ENCODE data around the gene CACNA1A.

Gene CACNA1A

DNA sequence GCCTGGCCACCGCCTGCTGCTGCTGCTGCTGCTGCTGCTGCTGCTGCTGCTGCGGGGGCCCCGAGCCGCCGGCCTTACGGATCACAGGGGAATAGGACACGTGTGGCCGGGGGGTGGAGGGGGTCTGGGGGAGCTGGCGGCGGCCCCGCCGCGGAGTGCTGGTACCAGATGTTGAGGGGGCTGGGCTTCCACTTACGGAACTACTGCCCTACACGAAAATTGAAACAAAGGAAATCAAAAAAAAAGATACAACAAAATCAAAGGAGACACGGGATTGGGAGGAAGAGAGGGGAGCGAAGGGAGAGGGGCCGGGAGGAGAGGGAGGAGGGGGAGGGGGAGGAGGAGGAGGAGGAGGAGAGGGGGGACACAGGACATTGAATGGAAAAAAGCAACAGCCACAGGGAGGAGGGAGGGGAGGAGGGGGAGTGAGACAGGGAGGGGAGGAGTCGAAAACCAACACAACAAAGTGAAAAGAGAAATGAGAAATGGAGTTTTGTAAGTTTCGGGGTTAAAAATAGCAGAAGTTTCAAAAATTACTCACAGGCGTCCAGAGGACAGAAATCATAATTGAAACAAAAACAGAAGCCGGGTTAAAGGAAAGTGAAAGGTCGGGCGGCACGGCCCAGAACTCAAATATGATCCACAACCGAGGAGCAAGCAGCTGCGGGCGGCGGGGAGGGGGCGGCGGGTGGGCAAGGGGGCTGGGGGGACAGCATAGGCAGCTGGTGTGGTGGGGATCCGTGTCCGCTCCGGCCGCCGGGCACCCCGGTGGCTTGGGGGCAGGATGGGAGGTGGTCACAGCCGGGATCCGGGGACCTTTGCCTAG is 298.2 kb downstream of the CACNA1A start (continued):
- TF ChIP-seq, protein P1, sequence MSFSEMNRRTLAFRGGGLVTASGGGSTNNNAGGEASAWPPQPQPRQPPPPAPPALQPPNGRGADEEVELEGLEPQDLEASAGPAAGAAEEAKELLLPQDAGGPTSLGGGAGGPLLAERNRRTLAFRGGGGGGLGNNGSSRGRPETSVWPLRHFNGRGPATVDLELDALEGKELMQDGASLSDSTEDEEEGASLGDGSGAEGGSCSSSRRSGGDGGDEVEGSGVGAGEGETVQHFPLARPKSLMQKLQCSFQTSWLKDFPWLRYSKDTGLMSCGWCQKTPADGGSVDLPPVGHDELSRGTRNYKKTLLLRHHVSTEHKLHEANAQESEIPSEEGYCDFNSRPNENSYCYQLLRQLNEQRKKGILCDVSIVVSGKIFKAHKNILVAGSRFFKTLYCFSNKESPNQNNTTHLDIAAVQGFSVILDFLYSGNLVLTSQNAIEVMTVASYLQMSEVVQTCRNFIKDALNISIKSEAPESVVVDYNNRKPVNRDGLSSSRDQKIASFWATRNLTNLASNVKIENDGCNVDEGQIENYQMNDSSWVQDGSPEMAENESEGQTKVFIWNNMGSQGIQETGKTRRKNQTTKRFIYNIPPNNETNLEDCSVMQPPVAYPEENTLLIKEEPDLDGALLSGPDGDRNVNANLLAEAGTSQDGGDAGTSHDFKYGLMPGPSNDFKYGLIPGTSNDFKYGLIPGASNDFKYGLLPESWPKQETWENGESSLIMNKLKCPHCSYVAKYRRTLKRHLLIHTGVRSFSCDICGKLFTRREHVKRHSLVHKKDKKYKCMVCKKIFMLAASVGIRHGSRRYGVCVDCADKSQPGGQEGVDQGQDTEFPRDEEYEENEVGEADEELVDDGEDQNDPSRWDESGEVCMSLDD (tag by site-specific recombination; IDR thresholded peaks at IDR 0.05), result no peak
- TF ChIP-seq TCF7L2 (IDR thresholded peaks at IDR 0.05; ENCODE audit: borderline replicate concordance, low read depth, low read length) (no peak), MEIS1 (CRISPR knock-in tag; IDR thresholded peaks at IDR 0.05; ENCODE audit: borderline replicate concordance) (no peak), ZNF133 (tag by site-specific recombination; IDR thresholded peaks at IDR 0.05) (no peak)

DNA sequence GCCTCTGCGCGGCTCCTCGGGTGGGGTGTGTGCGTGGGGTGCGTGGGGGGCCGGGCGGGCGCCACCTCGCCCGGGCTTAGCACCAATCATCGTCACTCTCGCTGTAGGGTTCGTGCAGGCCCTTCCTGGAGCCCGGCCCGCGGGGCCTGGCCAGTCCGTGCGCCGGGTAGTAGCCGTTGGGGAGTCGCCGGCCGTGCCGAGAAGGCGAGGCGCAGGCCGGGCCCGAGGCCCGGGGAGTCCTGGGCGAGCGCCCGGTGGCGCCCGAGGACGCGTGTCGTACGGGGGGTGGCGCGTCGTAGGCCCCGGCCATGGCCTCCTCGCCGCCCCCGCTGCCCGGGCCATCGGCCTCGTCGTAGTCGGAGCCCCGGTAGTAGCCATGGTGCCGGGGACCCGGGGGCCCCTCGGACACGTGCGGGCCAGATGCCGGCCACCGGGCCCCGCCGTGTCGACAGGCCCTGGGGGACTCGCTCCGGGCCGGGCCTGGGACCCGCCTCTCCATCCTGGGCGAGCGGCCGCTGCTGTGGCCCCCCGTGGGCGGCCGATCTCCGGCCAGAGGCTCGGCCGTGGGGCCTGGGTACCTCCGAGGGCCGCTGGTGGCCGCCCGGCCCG is 298.9 kb downstream of the CACNA1A start:
- no peaks in the 10 kb centered on the region for H3K36me3 ChIP-seq (ENCODE audit: control insufficient read depth in 2 of 2, insufficient read depth in 1 of 2, low read length in 2 of 2)
- CTCF ChIA-PET, result no interaction called here
- H3K27ac ChIP-seq (ENCODE audit: extremely low read depth, low read depth, low read length), result no peak overlapping the region
- TF ChIP-seq ZNF48 (tag by site-specific recombination; IDR thresholded peaks at IDR 0.05) (no peak), ZNF830 (tag by site-specific recombination; IDR thresholded peaks at IDR 0.05; ENCODE audit: low read depth) (no peak), KLF7 (tag by site-specific recombination; IDR thresholded peaks at IDR 0.05; ENCODE audit: borderline replicate concordance) (no peak), ZNF394 (tag by site-specific recombination; IDR thresholded peaks at IDR 0.05; ENCODE audit: borderline replicate concordance) (no peak), ZEB2 (tag by site-specific recombination; IDR thresholded peaks at IDR 0.05) (no peak), KLF9 (tag by site-specific recombination; IDR thresholded peaks at IDR 0.05; ENCODE audit: low read depth) (no peak), ZNF23 (tag by site-specific recombination; IDR thresholded peaks at IDR 0.05; ENCODE audit: borderline replicate concordance) (no peak), ZBTB1 (tag by site-specific recombination; IDR thresholded peaks at IDR 0.05) (no peak), BCL11B (tag by site-specific recombination; IDR thresholded peaks at IDR 0.05; ENCODE audit: low read depth) (no peak), ZNF24 (tag by site-specific recombination; IDR thresholded peaks at IDR 0.05) (no peak), ZNF610 (tag by site-specific recombination; IDR thresholded peaks at IDR 0.05; ENCODE audit: borderline replicate concordance) (no peak), ZNF223 (tag by site-specific recombination; IDR thresholded peaks at IDR 0.05) (no peak)
- TF ChIP-seq, protein P2, sequence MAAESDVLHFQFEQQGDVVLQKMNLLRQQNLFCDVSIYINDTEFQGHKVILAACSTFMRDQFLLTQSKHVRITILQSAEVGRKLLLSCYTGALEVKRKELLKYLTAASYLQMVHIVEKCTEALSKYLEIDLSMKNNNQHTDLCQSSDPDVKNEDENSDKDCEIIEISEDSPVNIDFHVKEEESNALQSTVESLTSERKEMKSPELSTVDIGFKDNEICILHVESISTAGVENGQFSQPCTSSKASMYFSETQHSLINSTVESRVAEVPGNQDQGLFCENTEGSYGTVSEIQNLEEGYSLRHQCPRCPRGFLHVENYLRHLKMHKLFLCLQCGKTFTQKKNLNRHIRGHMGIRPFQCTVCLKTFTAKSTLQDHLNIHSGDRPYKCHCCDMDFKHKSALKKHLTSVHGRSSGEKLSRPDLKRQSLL (tag by site-specific recombination; IDR thresholded peaks at IDR 0.05), result no peak
- TF ChIP-seq, protein P3, sequence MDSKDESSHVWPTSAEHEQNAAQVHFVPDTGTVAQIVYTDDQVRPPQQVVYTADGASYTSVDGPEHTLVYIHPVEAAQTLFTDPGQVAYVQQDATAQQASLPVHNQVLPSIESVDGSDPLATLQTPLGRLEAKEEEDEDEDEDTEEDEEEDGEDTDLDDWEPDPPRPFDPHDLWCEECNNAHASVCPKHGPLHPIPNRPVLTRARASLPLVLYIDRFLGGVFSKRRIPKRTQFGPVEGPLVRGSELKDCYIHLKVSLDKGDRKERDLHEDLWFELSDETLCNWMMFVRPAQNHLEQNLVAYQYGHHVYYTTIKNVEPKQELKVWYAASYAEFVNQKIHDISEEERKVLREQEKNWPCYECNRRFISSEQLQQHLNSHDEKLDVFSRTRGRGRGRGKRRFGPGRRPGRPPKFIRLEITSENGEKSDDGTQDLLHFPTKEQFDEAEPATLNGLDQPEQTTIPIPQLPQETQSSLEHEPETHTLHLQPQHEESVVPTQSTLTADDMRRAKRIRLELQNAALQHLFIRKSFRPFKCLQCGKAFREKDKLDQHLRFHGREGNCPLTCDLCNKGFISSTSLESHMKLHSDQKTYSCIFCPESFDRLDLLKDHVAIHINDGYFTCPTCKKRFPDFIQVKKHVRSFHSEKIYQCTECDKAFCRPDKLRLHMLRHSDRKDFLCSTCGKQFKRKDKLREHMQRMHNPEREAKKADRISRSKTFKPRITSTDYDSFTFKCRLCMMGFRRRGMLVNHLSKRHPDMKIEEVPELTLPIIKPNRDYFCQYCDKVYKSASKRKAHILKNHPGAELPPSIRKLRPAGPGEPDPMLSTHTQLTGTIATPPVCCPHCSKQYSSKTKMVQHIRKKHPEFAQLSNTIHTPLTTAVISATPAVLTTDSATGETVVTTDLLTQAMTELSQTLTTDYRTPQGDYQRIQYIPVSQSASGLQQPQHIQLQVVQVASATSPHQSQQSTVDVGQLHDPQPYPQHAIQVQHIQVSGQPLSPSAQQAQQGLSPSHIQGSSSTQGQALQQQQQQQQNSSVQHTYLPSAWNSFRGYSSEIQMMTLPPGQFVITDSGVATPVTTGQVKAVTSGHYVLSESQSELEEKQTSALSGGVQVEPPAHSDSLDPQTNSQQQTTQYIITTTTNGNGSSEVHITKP (tag by site-specific recombination; IDR thresholded peaks at IDR 0.05), result no peak
- H3K4me3 ChIP-seq (ENCODE audit: low read depth, low read length), result no peak overlapping the region
- POLR2A ChIA-PET, result no interaction called here
- H3K4me1 ChIP-seq (ENCODE audit: control insufficient read depth, insufficient read depth, low read length), result no peaks in the 10 kb centered on the region
- H3K9me3 ChIP-seq (ENCODE audit: control insufficient read depth, insufficient read depth, low read depth, low read length), result no peaks in the 10 kb centered on the region

All from HEK293 (cell line).